ENCODE measurements around the gene FGF11.
"Not testable (repeated sequence)": the region's sequence is repeated elsewhere in the genome, so short reads cannot be mapped to it uniquely, and the experiment has no call there.

The FGF11 gene

GRCh38 chr17:7464081-7464480, 24.8 kb downstream of the FGF11 start:
- no peak for DNase-seq

GRCh38 chr17:7465597-7466275, 26.4 kb downstream of the FGF11 start:
- DNase-seq, result no peak

GRCh38 chr17:7466318-7466638, 27.0 kb downstream of the FGF11 start:
- no peak for DNase-seq

- no peak for DNase-seq
Measured at GRCh38 chr17:7466639-7467341, 27.5 kb downstream of the FGF11 start.

- DNase-seq, result no peak
Measured at GRCh38 chr17:7467498-7467897, 28.2 kb downstream of the FGF11 start.

GRCh38 chr17:7468290-7468689, 29.0 kb downstream of the FGF11 start:
- no peak for DNase-seq

- DNase-seq, result no peak
Measured at GRCh38 chr17:7468804-7469389, 29.6 kb downstream of the FGF11 start.

- DNase-seq, result not testable (repeated sequence)
Measured at GRCh38 chr17:7469843-7470242, 30.5 kb downstream of the FGF11 start.

- not testable (repeated sequence) for DNase-seq
Measured at GRCh38 chr17:7470457-7470973, 31.2 kb downstream of the FGF11 start.

GRCh38 chr17:7471729-7472128, 32.4 kb downstream of the FGF11 start:
- no peak for DNase-seq

GRCh38 chr17:7474767-7475166, 35.5 kb downstream of the FGF11 start:
- DNase-seq, result not testable (repeated sequence)

GRCh38 chr17:7475764-7476422, 36.6 kb downstream of the FGF11 start:
- DNase-seq, result no peak

GRCh38 chr17:7476494-7476893, 37.2 kb downstream of the FGF11 start:
- DNase-seq, result no peak

- no peak for DNase-seq
Measured at GRCh38 chr17:7476951-7477350, 37.6 kb downstream of the FGF11 start.

- DNase-seq, result no peak
Measured at GRCh38 chr17:7477392-7478275, 38.3 kb downstream of the FGF11 start.

GRCh38 chr17:7478276-7479212, 39.2 kb downstream of the FGF11 start:
- no peak for DNase-seq

GRCh38 chr17:7479213-7480088, 40.1 kb downstream of the FGF11 start, which contains the start of gene ZBTB4:
ZBTB4 (minus strand) TSS chr17:7479631; CDS start chr17:7466801, 12,830 bp downstream.
- DNase-seq, result no peak

GRCh38 chr17:7480089-7480384, 40.7 kb downstream of the FGF11 start:
- no peak for DNase-seq

GRCh38 chr17:7481275-7481674, 42.0 kb downstream of the FGF11 start, which contains the start of gene SLC35G6:
SLC35G6 (plus strand) TSS chr17:7481446; CDS start chr17:7481517, 71 bp downstream.
- not testable (repeated sequence) for DNase-seq

All from NCI-H748 treated with DMSO at 0.1 percent for 48 hours (cell line).